A549 (cell line): ENCODE measurements around the gene PRICKLE4. TPM values are rescaled to one million over a fixed set of nuclear protein-coding genes. Genes with fewer than 3 reads are reported as not detected.

Experiments used
- ATAC-seq, 2 experiments: fragments of 200-7000 bp in 1 of 2; fragments of >200 bp in 1 of 2; cut with Nextera tagmentation in 1 of 2; cut with Tn5 transposase in 1 of 2; 3 replicates each; pipeline versions ENCODE4 v1.8.0 to v1.9.1; 2018 to 2020; ENCODE audit warnings: mild to moderate bottlenecking in 1 of 2, moderate library complexity in 1 of 2
- CTCF ChIA-PET: fragments of 300-600 bp; sonication (Branson Sonifier 250); formaldehyde crosslinking; extraction: SDS; loops from one replicate; lab custom pipeline; 2021; ENCODE audit warnings: antibody characterized with exemption, inconsistent platforms; lab: Yijun Ruan, JAX
- POLR2A ChIA-PET: fragments of 350-600 bp; formaldehyde crosslinking; extraction: SDS; loops from one replicate; lab custom pipeline; 2021; ENCODE audit warnings: antibody characterized with exemption, inconsistent platforms; lab: Yijun Ruan, JAX
- DNase-seq, 2 experiments: peaks; one replicate each; pipeline versions ENCODE4 v3.0.0 to v3.0.0-alpha.2; 2011 to 2016; ENCODE audit warnings: low read depth in 1 of 2, low spot score in 1 of 2
- FAIRE-seq: peaks from 2 replicates; lab custom pipeline; 2011; peaks lifted over from hg19 to GRCh38; lab: Jason Lieb, UNC
- H3K27ac ChIP-seq, 2 experiments: fragments of >200 bp; sonication (Bioruptor Twin); formaldehyde crosslinking; 3 replicates each; pipeline ENCODE4 v1.5.1; 2016 to 2017
- H3K4me1 ChIP-seq: fragments of >200 bp; sonication (Bioruptor Twin); formaldehyde crosslinking; 3 replicates; pipeline ENCODE4 v1.6.1; 2016
- H3K4me2 ChIP-seq: fragments of >200 bp; sonication (Bioruptor Twin); formaldehyde crosslinking; 3 replicates; pipeline ENCODE4 v1.6.1; 2016
- H3K4me3 ChIP-seq: fragments of >200 bp; sonication (Bioruptor Twin); formaldehyde crosslinking; 3 replicates; pipeline ENCODE4 v1.5.1; 2016
- H3K9me3 ChIP-seq: fragments of >200 bp; sonication (Bioruptor Twin); formaldehyde crosslinking; 3 replicates; pipeline ENCODE4 v1.6.1; 2016
- ATOH8 ChIP-seq: fragments of 250-450 bp; sonication (Bioruptor Pico); IDR thresholded peaks from 2 replicates; pipeline ENCODE4 v1.5.0; 2020; ENCODE audit warnings: low read depth, mild to moderate bottlenecking, moderate library complexity
- CBX8 ChIP-seq: fragments of 200-600 bp; sonication (generic); IDR thresholded peaks from 2 replicates; pipeline ENCODE4 v1.6.1; 2016
- CHD2 ChIP-seq: fragments of 150-350 bp; IDR thresholded peaks from 2 replicates; pipeline ENCODE4 v1.6.1; 2014; ENCODE audit warnings: low read length; ENCODE audit not compliant: partially characterized antibody
- E2F6 ChIP-seq: IDR thresholded peaks from 2 replicates; pipeline ENCODE4 v1.6.1; 2012; ENCODE audit warnings: low read depth, borderline replicate concordance
- ELK1 ChIP-seq: fragments of 150-350 bp; IDR thresholded peaks from 2 replicates; pipeline ENCODE4 v1.6.1; 2014; ENCODE audit warnings: low read depth, mild to moderate bottlenecking, low read length
- EP300 ChIP-seq, 2 experiments: fragments of >200 bp; sonication (Bioruptor Twin); formaldehyde crosslinking; IDR thresholded peaks; 2 replicates in 1 of 2; 3 replicates in 1 of 2; pipeline ENCODE4 v1.6.1; 2016 to 2017
- GATA3 ChIP-seq: IDR thresholded peaks from 2 replicates; pipeline ENCODE4 v1.6.1; 2012; ENCODE audit warnings: borderline replicate concordance
- HEYL ChIP-seq: fragments of 250-450 bp; sonication (Bioruptor Pico); IDR thresholded peaks from 2 replicates; pipeline ENCODE4 v1.8.0; 2021; ENCODE audit warnings: mild to moderate bottlenecking, moderate library complexity
- HMGXB4 ChIP-seq: fragments of 250-450 bp; sonication (Bioruptor Pico); IDR thresholded peaks from 2 replicates; pipeline ENCODE4 v1.5.0; 2021; ENCODE audit warnings: mild to moderate bottlenecking, moderate library complexity, borderline replicate concordance
- HOXB5 ChIP-seq: fragments of 250-450 bp; sonication (Bioruptor Pico); IDR thresholded peaks from 2 replicates; pipeline ENCODE4 v1.5.0; 2020; ENCODE audit warnings: mild to moderate bottlenecking, moderate library complexity
- JUNB ChIP-seq: fragments of >200 bp; sonication (Bioruptor Twin); formaldehyde crosslinking; IDR thresholded peaks from 2 replicates; pipeline ENCODE4 v1.6.1; 2016
- MAZ ChIP-seq: fragments of 150-350 bp; IDR thresholded peaks from 2 replicates; pipeline ENCODE4 v1.6.1; 2014; ENCODE audit warnings: antibody characterized with exemption, low read depth, low read length, borderline replicate concordance
- MYC ChIP-seq: IDR thresholded peaks from 2 replicates; pipeline ENCODE4 v1.6.1; 2012; ENCODE audit warnings: mild to moderate bottlenecking, inconsistent platforms, low read length, improper control_type of control experiment, borderline replicate concordance
- NFE2L2 ChIP-seq: fragments of 150-350 bp; conservative IDR thresholded peaks from 2 replicates; pipeline ENCODE4 v1.6.1; 2014; ENCODE audit warnings: low read length
- NPAS2 ChIP-seq: fragments of 250-450 bp; sonication (Bioruptor Pico); IDR thresholded peaks from 2 replicates; pipeline ENCODE4 v1.8.0; 2022; ENCODE audit warnings: mild to moderate bottlenecking, moderate library complexity, borderline replicate concordance
- NR3C1 ChIP-seq: fragments of >200 bp; sonication (Bioruptor Twin); formaldehyde crosslinking; IDR thresholded peaks from 3 replicates; pipeline ENCODE4 v1.6.1; 2017
- RAD21 ChIP-seq, 2 experiments: fragments of >200 bp in 1 of 2; sonication (Bioruptor Twin) in 1 of 2; formaldehyde crosslinking in 1 of 2; IDR thresholded peaks in 1 of 2; conservative IDR thresholded peaks in 1 of 2; 2 replicates in 1 of 2; 3 replicates in 1 of 2; pipeline ENCODE4 v1.6.1; 2012 to 2018; ENCODE audit warnings: inconsistent platforms in 1 of 2
- RCOR1 ChIP-seq: fragments of 150-350 bp; IDR thresholded peaks from 2 replicates; pipeline ENCODE4 v1.6.1; 2014; ENCODE audit warnings: antibody characterized with exemption, low read length, low read depth
- REST ChIP-seq: fragments of 200-600 bp; sonication (generic); IDR thresholded peaks from 2 replicates; pipeline ENCODE4 v1.6.1; 2016; ENCODE audit warnings: antibody characterized with exemption, mild to moderate bottlenecking, moderate library complexity
- RNF2 ChIP-seq: fragments of 200-600 bp; sonication (generic); IDR thresholded peaks from 2 replicates; pipeline ENCODE4 v1.6.1; 2016; ENCODE audit warnings: low read depth, mild to moderate bottlenecking, antibody characterized with exemption, moderate library complexity, borderline replicate concordance
- SMC3 ChIP-seq: fragments of >200 bp; sonication (Bioruptor Twin); formaldehyde crosslinking; IDR thresholded peaks from 3 replicates; pipeline ENCODE4 v1.6.1; 2018; ENCODE audit warnings: inconsistent platforms
- ZC3H11A ChIP-seq: fragments of 450-650 bp; IDR thresholded peaks from 2 replicates; pipeline ENCODE4 v1.6.1; 2014; ENCODE audit warnings: antibody characterized with exemption, mild to moderate bottlenecking
- WGBS: methylation state at CpG from one replicate; pipeline ENCODE4 v1.1.6; 2017; ENCODE audit errors: missing lambda C conversion rate; 5-methylcytosine and 5-hydroxymethylcytosine counted together
- polyA plus RNA-seq, 4 experiments: library from polyadenylated mRNA; depleted of rRNA in 3 of 4; stranded (reverse); fragments of >200 nt; fragmentation: RNase III in 1 of 4; extraction: RNeasy Plus Mini Kit Qiagen cat#74134 plus additional on column Dnase treatment in 1 of 4; gene quantifications; 2 replicates in 3 of 4; 3 replicates in 1 of 4; pipeline ENCODE4 v1.2.3, GENCODE V29; 2011 to 2017

PRICKLE4 gene
- polyA plus RNA-seq, 2 of the 4 experiments (the other 2 are of a cell fraction) = 0.34 to 1.5 TPM

- H3K27ac ChIP-seq = no peak overlapping the region
- FAIRE-seq = no peak
- ChIA-PET POLR2A (no interaction called here), CTCF (interaction anchor here (1.6 to 3.0 kb wide), 3 partner anchors 66 to 403 kb away, joined by 3 to 12 read pairs (median 6); no protein-coding TSS in a partner anchor)
- no peak overlapping the region for H3K4me3 ChIP-seq
- no peaks in the 10 kb centered on the region for H3K9me3 ChIP-seq
- TF ChIP-seq HOXB5 (CRISPR knock-in tag) = no peak
- TF ChIP-seq HEYL (CRISPR knock-in tag) = no peak
- TF ChIP-seq E2F6 = no peak
- no peak for TF ChIP-seq REST
- no peak for TF ChIP-seq HMGXB4 (CRISPR knock-in tag)
- no peak for TF ChIP-seq MYC
- ATAC-seq = no peak
- no peak overlapping the region for H3K4me2 ChIP-seq
- 86% methylated on average over 16 of the region's 29 CpGs for WGBS
- no peak for DNase-seq
- peaks cover 20% of the 10 kb centered on the region for H3K4me1 ChIP-seq
Observed at GRCh38 chr6:41771058-41771983, 9.3 kb upstream of the PRICKLE4 start.

GRCh38 chr6:41774841-41775240, 5.7 kb upstream of the PRICKLE4 start:
- H3K4me2 ChIP-seq = no peak overlapping the region
- no peak for TF ChIP-seq RNF2
- no peak for TF ChIP-seq NFE2L2
- no peak for TF ChIP-seq CBX8
- TF ChIP-seq HEYL (CRISPR knock-in tag) = no peak
- no peak for TF ChIP-seq RCOR1
- TF ChIP-seq CHD2 = no peak
- no peak for TF ChIP-seq NPAS2
- no peak for TF ChIP-seq ZC3H11A
- no peak for TF ChIP-seq GATA3
- no peak for TF ChIP-seq EP300 (IDR thresholded peaks at IDR 0.05)
- TF ChIP-seq SMC3 = no peak
- no peak for TF ChIP-seq ELK1
- no peak for TF ChIP-seq JUNB
- no peak for TF ChIP-seq NR3C1
- no peak for TF ChIP-seq ATOH8 (CRISPR knock-in tag)
- TF ChIP-seq RAD21 (conservative IDR thresholded peaks at IDR 0.05 in 1 of 2, IDR thresholded peaks at IDR 0.05 in 1 of 2) = no peak
- no peak for TF ChIP-seq MAZ
- TF ChIP-seq, all 56 proteins: peak for 0
- WGBS = 74% methylated on average over 3 of the region's 3 CpGs
- H3K4me3 ChIP-seq = no peak overlapping the region
- FAIRE-seq (no peak), ATAC-seq (no peak), DNase-seq (no peak)
- H3K9me3 ChIP-seq = no peaks in the 10 kb centered on the region
- no peak overlapping the region for H3K27ac ChIP-seq
- POLR2A ChIA-PET = interaction anchor here (0.6 kb wide), 1 partner anchor 68 kb away, joined by 4 read pairs; no protein-coding TSS in a partner anchor
- CTCF ChIA-PET = interaction anchor here (0.9 to 4.6 kb wide), 19 partner anchors 11 to 407 kb away, joined by 3 to 49 read pairs (median 5); partner anchors contain the start of genes TFEB and TOMM6
- H3K4me1 ChIP-seq = peaks cover 7% of the 10 kb centered on the region; the same call in 2 of the 3 replicates
